Embryonic facial prominence (tissue), 1 donor: Measurements from ENCODE around the gene RANBP3.

Experiments used
- DNase-seq: peaks from one replicate; pipeline ENCODE4 v3.0.0-alpha.2; 2016; ENCODE audit errors: extremely low spot score

RANBP3 gene

DNA sequence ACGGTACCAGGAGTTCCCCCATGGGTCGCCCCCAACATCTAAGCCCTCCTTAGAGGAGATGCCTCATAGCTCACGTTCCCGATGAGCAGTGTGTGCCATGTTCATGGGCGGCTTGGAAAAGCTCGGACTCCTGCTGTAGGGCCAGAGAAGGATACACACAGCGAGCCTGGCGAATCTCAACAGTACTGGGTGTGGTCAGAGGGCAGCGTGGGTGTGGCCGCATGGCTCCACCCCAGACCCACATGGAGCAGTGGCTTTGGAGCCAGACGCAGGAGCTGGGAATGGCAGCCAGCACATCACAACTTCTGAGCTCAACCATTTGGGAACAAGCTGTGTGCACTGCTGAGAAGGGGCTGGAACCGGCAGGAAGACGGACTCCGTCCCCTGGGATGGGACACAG, 48.3 kb downstream of the RANBP3 start:
- DNase-seq: no peak

DNA sequence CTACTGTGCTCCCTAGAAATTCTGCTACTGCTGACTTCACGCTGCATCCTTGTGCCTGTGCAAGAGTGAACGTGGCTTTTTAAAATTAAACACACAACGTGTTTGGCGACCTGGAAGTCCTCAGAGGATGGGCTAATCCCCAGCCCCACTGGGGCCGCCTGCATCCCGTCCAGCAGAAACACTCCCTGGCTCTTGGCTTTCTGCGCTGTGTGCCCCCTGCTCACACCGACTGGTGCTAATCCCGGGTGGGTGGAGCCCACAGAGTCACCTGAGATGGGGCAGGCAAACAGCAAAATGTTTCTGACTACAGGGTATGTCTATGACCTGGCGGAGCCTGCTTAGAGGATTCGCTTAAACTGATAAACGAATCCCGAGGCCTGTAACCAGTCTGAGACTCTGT, 48.8 kb downstream of the RANBP3 start:
- DNase-seq: no peak

DNA sequence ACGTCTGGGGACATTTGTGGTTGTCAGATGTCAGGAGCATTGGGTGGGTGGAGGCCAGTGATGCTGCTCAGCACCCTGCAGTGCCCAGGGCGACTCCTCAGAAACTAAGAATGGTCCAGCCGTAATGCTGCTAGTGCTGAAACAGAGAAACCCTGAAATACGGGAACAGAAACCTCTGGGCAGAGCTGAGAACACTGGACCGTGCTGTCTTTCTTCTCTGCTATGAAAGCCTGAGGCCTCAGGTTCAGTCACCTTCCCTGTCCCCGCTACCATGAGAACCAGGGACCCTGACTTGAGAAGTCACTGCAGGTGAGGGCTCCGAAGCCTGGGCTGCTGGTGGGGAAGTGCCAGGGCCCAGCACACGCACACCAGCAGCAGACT, 50.5 kb downstream of the RANBP3 start:
- no peak for DNase-seq

DNA sequence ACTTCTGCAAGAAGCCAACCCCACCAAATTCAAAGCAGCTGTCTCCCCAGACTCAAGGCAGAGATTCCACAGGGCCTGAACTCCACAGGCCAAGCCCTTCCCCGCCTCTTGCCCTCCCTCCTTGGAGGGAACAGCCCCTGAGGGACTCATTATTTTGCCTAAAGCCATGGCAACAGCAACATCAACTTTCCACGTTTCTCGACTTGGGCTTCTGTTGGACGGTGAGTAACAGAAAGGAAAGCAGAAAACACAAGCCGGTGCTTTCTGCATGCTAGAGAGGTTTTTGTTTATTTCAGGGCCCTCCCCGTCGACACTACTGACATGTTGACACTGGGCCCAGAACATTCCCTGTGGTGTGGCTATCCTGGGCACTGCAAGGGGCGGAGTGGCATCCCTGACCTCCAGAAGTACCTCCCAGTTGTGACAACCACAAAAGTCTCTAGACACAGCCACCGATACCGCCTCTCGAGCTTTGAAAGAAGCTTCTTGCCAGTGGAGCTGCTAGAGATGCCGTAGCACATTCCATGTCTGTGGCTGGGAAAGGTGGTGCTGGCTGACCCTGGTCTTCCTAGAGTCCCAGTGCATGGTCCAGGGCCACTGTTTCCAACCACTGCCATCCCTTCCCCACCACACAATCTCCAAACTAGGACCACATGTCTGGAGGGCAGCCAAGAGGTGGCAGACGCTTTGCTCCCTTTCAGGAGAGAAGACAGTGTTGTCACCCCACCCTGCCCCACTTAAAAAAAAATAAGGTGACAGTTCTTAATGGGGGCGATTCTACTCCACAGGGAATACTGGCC, 51.1 kb downstream of the RANBP3 start:
- peak; percentile 61 for DNase-seq

DNA sequence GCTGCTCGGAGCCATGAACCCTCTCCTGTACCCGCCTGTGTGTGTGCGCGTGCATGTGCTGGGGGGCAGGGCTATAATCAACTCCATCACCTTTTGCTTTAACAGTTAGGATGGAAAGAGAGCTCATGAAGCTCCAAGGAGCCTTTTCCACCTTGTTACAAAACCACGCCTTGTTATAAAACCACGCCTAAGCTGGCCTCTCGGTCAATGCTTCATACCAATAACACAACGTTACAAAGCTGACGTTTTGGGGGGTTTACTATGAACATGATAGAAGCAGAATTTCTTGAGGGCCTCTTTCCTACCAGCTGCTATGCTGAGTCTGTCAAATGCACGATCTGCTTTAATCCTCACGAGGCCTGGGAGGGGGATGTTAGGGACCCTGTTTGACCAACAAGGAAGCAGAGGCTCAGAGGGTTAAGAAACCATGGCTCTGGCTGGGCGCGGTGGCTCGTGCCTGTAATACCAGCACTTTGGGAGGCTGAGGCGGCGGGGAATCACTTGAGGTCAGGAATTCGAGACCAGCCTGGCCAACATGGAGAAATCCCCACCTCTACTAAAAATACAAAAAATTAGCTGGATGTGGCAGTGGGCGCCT, 52.0 kb downstream of the RANBP3 start:
- no peak for DNase-seq

GRCh38 chr19:5923356-5923755, 54.6 kb downstream of the RANBP3 start:
- DNase-seq: no peak

GRCh38 chr19:5922161-5922545, 55.8 kb downstream of the RANBP3 start:
- no peak for DNase-seq

- no peak for DNase-seq
Observed at GRCh38 chr19:5921516-5922160, 56.3 kb downstream of the RANBP3 start.

- no peak for DNase-seq
Observed at GRCh38 chr19:5918463-5919079, 59.4 kb downstream of the RANBP3 start.

DNA sequence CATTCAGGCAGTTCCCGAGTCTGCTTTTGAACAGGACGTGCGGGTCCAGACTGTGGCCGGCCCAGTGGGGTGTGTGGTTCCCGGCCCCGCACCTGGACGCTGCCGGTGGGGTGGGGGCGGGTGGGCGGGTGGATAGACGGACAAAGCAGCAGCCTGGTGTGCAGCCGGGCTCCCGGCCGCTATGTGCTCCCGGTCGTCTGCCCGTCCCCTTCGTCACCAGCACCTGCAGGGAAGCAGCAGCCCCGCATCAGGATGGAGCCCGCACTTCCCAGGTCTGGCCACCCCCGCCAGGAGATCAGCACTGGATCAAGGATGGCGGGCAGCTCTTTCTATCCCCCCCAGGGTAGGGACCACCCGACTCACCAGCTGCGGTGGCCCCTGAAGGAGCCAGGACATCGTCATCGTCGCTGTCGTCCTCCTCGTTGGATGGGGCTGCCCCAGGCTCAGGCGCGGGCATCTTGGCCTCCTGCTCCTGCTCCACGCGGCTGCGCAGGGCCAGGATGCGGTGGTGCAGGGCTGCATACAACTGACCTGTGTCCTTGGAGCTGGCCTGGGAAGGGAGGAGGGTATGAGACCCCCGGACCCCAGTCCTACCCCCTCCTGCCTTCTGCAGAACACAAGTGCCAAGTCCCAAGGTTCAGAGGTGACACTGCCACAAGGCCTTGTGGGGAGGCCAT, 60.4 kb downstream of the RANBP3 start:
- DNase-seq: no peak

DNA sequence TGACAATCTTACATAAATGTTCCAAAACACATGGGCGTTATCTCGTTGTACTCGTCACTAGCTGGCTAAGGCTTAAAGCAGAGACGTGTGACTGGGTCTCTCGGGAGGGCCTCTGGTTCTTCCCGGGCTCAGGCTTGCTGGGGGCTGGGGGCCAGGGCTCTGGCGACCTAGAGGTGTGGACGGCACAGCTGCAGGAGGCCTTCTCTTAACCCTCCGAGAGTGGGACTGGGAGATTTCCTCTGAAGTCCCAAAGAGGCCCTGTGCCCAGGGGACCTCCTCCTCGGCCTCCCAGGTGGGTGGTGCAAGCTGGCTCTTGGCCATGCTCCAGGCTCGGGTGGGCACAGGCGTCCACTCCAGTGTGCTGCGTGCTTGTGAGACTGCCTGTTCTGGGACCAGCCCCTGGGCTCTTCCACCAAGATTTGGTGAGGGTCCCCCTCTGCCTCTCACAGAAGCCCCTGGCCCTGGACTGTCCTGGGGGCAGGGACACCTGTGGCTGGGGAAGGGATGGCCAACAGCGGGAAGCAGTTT, 61.7 kb downstream of the RANBP3 start:
- DNase-seq: no peak

GRCh38 chr19:5915782-5916165, 62.2 kb downstream of the RANBP3 start:
- DNase-seq: no peak

DNA sequence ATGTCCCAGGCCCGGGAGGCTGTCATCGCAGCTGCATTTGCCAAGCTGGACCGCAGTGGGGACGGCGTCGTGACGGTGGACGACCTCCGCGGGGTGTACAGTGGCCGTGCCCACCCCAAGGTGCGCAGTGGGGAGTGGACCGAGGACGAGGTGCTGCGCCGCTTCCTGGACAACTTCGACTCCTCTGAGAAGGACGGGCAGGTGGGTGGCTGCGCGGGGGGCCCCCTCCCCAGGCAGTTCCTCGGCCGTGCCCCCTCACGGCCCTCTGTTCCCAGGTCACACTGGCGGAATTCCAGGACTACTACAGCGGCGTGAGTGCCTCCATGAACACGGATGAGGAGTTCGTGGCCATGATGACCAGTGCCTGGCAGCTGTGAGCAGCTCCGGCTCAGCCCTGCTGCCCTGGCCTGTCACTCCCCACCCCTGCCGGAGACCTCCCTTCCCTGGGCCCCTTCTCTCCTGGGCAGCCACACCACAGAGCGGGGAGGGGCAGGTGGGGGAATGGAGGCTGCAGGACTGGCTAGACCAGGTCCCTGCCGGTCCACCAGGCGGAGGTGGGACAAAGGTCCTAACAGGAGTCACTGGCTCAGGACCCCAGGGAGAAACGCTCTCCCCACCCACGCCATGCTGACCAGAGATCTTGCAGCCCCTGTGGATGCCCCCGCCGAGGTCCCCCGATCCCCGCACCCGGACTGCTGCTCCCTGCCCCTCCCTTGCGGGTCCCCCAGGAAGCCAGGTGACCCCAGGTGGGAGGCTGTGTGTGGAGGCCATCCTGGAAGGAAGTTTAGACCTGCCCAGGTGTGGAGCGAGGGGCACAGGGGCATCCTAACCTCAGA, 62.8 kb downstream of the RANBP3 start:
- DNase-seq: no peak

- DNase-seq: no peak
Observed at GRCh38 chr19:5914358-5914774, 63.6 kb downstream of the RANBP3 start.

DNA sequence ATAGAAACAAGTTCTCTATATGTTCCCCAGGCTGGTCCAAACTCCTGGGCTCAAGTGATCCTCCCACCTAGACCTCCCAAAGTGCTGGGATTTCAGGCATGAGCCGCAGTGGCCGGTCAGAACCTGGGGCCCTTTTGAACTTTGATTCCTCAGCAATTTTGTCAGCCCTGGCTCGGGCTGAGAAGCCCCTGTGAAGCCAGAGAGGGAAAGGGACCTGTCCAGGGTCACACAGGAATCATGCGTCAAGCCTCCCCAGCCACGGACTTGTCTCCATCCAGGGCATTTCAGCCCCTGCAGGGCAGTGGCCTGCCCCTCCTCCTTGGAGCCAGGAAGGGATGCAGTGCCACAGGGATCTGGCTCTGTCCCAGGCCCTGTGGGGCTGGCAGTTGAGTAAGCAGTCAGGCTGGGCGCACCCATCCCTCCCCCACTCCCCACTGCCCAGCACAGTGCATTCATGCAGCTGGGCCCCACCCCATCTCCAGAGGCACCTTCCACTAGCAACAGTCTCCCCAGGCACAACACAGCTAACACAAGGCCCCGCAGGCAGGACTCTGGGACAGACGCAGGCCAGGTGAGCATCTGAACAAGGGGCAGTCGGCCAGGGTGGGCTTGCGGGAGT, 64.1 kb downstream of the RANBP3 start, which contains the start of gene CAPS:
Gene CAPS, plus strand, starts transcription at position 516 of the 619 bp plus-strand sequence. CDS start 153 bp downstream, outside the sequence.
- no peak for DNase-seq

DNA sequence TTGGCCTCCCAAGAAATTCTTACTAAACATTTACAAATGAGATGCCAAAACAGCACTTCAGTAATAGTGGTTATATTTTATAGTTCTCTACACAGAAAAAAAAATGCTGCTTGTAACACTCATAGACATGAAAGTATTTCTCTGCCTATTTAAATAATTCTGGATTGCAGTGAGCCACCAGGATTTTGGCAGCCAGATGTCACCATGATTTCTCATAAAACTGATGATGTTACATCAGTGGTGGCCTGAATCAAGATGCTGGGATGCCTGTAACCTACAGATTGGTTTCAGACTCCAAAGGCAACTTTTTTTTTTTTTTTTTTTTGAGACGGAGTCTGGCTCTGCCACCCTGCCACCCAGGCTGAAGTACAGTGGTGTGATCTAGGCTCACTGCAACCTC, 66.6 kb downstream of the RANBP3 start:
- no peak for DNase-seq

GRCh38 chr19:5910638-5910907, 67.4 kb downstream of the RANBP3 start:
- DNase-seq: no peak

DNA sequence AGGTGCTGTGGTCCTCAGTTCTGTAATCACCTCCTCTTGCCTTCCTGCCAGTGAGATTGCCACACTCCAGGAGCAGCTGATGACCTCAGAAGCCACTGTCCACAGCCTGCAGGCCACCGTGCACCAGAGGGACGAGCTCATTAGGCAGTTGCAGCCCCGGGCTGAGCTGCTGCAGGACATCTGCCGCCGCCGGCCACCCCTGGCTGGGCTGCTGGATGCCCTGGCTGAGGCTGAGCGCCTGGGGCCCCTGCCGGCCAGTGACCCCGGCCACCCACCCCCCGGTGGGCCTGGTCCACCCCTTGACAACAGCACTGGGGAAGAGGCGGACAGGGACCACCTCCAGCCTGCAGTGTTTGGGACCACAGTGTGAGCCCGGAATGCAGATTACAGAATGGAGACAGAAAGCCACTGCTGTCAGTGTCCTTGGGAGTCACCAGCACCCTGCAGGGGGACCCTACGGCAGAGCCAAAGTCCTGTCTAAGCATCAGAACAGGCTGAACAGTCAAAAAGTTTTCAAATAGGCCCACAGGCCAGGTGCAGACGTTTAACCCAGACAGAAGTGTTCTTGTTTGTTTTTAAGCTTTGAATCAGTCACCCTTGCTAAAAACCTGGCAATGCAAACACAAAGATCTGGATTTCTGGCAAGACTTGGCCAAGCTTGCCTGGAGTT, 69.0 kb downstream of the RANBP3 start:
- DNase-seq: no peak

GRCh38 chr19:5907241-5907640, 70.7 kb downstream of the RANBP3 start:
- no peak for DNase-seq
